ENCODE data around the gene TATDN2.

TATDN2 gene

GRCh38 chr3:10317311-10317960 is 69.2 kb downstream of the TATDN2 start:
- Histone ChIP-seq H3K36me3 (replicated peaks in 1 of 2; ENCODE audit: control insufficient read depth in 2 of 2, insufficient read depth in 2 of 2, low read length in 2 of 2) (peaks cover 42 to 70% of the 10 kb centered on the region in 2 donors), H3K14ac (ENCODE audit: low read length) (no peak overlapping the region), H4K91ac (ENCODE audit: low read depth, low read length, poor library complexity) (no peak overlapping the region), H3K4ac (ENCODE audit: low read length) (no peak overlapping the region), H2AFZ (ENCODE audit: low read length) (no peak overlapping the region), H3K4me1 (ENCODE audit: control insufficient read depth in 2 of 2, insufficient read depth in 1 of 2, low read depth in 1 of 2, low read length in 2 of 2) (peaks cover 3 to 8% of the 10 kb centered on the region in 2 donors), H3K9me3 (replicated peaks in 1 of 2; ENCODE audit: control insufficient read depth in 2 of 2, insufficient read depth in 1 of 2, low read depth in 1 of 2, low read length in 2 of 2) (no peaks in the 10 kb centered on the region), H3K27me3 (ENCODE audit: control insufficient read depth in 3 of 3, insufficient read depth in 3 of 3, low read depth in 1 of 3, low read length in 3 of 3) (no peaks in the 10 kb centered on the region), H3K23ac (ENCODE audit: low read depth, low read length, poor library complexity) (no peak overlapping the region), H2BK120ac (ENCODE audit: low read depth, low read length) (no peak overlapping the region), H2BK15ac (ENCODE audit: low read length) (no peak overlapping the region), H3K27ac (replicated peaks; ENCODE audit: low read length) (no peak overlapping the region), H3K79me1 (ENCODE audit: low read depth, low read length) (peaks cover 4% of the 10 kb centered on the region), H3K18ac (ENCODE audit: low read length) (no peak overlapping the region), H4K8ac (ENCODE audit: low read depth, low read length) (no peak overlapping the region), H3K4me2 (ENCODE audit: insufficient read depth, low read length, poor library complexity, severe bottlenecking) (no peak overlapping the region), H3K9ac (ENCODE audit: low read depth, low read length, poor library complexity) (no peak overlapping the region), H2AK5ac (ENCODE audit: low read depth, low read length) (no peak overlapping the region), H2BK12ac (ENCODE audit: low read length) (no peak overlapping the region), H2BK5ac (ENCODE audit: low read length) (no peak overlapping the region), H3K4me3 (ENCODE audit: low read length in 2 of 2) (no peak overlapping the region)
- DNase-seq (ENCODE audit: low spot score) = no peak
- no CpG with 5 or more reads among the region's 4 CpGs for whole genome bisulfite sequencing, 2 donors (ENCODE audit: extremely low coverage in 2 of 2, insufficient read length in 2 of 2, insufficient replicate concordance in 1 of 2)

- no peak overlapping the region for H2BK120ac ChIP-seq (ENCODE audit: low read depth, low read length)
- H4K91ac ChIP-seq (ENCODE audit: low read depth, low read length, poor library complexity) = no peak overlapping the region
- no peak overlapping the region for H3K4me3 ChIP-seq (ENCODE audit: low read length in 2 of 2)
- DNase-seq (ENCODE audit: low spot score) = no peak
- H3K4me2 ChIP-seq (ENCODE audit: insufficient read depth, low read length, poor library complexity, severe bottlenecking) = no peak overlapping the region
- H3K9me3 ChIP-seq (replicated peaks in 1 of 2; ENCODE audit: control insufficient read depth in 2 of 2, insufficient read depth in 1 of 2, low read depth in 1 of 2, low read length in 2 of 2) = no peaks in the 10 kb centered on the region
- H3K18ac ChIP-seq (ENCODE audit: low read length) = no peak overlapping the region
- H2AFZ ChIP-seq (ENCODE audit: low read length) = no peak overlapping the region
- no peak overlapping the region for H2BK15ac ChIP-seq (ENCODE audit: low read length)
- H3K27me3 ChIP-seq (ENCODE audit: control insufficient read depth in 3 of 3, insufficient read depth in 3 of 3, low read depth in 1 of 3, low read length in 3 of 3) = no peaks in the 10 kb centered on the region
- H2BK12ac ChIP-seq (ENCODE audit: low read length) = no peak overlapping the region
- H3K23ac ChIP-seq (ENCODE audit: low read depth, low read length, poor library complexity) = no peak overlapping the region
- peaks cover 37 to 65% of the 10 kb centered on the region in 2 donors for H3K36me3 ChIP-seq (replicated peaks in 1 of 2; ENCODE audit: control insufficient read depth in 2 of 2, insufficient read depth in 2 of 2, low read length in 2 of 2)
- no peak overlapping the region for H3K9ac ChIP-seq (ENCODE audit: low read depth, low read length, poor library complexity)
- H4K8ac ChIP-seq (ENCODE audit: low read depth, low read length) = no peak overlapping the region
- no peak overlapping the region for H2AK5ac ChIP-seq (ENCODE audit: low read depth, low read length)
- no CpG with 5 or more reads among the region's 3 CpGs for WGBS, 2 donors (ENCODE audit: extremely low coverage in 2 of 2, insufficient read length in 2 of 2, insufficient replicate concordance in 1 of 2)
- no peak overlapping the region for H3K14ac ChIP-seq (ENCODE audit: low read length)
- no peak overlapping the region for H3K4ac ChIP-seq (ENCODE audit: low read length)
- peaks cover 4% of the 10 kb centered on the region for H3K79me1 ChIP-seq (ENCODE audit: low read depth, low read length)
- no peak overlapping the region for H2BK5ac ChIP-seq (ENCODE audit: low read length)
- H3K27ac ChIP-seq (replicated peaks; ENCODE audit: low read length) = no peak overlapping the region
- peaks cover 3 to 8% of the 10 kb centered on the region in 2 donors for H3K4me1 ChIP-seq (ENCODE audit: control insufficient read depth in 2 of 2, insufficient read depth in 1 of 2, low read depth in 1 of 2, low read length in 2 of 2)
Measured at GRCh38 chr3:10317961-10318350, 69.7 kb downstream of the TATDN2 start.

- no peak overlapping the region for H3K18ac ChIP-seq (ENCODE audit: low read length)
- H3K27ac ChIP-seq (replicated peaks; ENCODE audit: low read length) = no peak overlapping the region
- no peak overlapping the region for H3K14ac ChIP-seq (ENCODE audit: low read length)
- no peaks in the 10 kb centered on the region for H3K9me3 ChIP-seq (replicated peaks in 1 of 2; ENCODE audit: control insufficient read depth in 2 of 2, insufficient read depth in 1 of 2, low read depth in 1 of 2, low read length in 2 of 2)
- H2BK5ac ChIP-seq (ENCODE audit: low read length) = no peak overlapping the region
- H3K4me1 ChIP-seq (ENCODE audit: control insufficient read depth in 2 of 2, insufficient read depth in 1 of 2, low read depth in 1 of 2, low read length in 2 of 2) = peaks cover 3 to 8% of the 10 kb centered on the region in 2 donors
- H3K23ac ChIP-seq (ENCODE audit: low read depth, low read length, poor library complexity) = no peak overlapping the region
- H3K4me3 ChIP-seq (ENCODE audit: low read length in 2 of 2) = peak overlapping the region in 1 of 2 donors; percentile 99
- no peak overlapping the region for H2AK5ac ChIP-seq (ENCODE audit: low read depth, low read length)
- DNase-seq (ENCODE audit: low spot score) = no peak
- H3K79me1 ChIP-seq (ENCODE audit: low read depth, low read length) = peaks cover 4% of the 10 kb centered on the region
- no peak overlapping the region for H3K4ac ChIP-seq (ENCODE audit: low read length)
- no peak overlapping the region for H2BK15ac ChIP-seq (ENCODE audit: low read length)
- no peak overlapping the region for H3K9ac ChIP-seq (ENCODE audit: low read depth, low read length, poor library complexity)
- peaks cover 30 to 52% of the 10 kb centered on the region in 2 donors for H3K36me3 ChIP-seq (replicated peaks in 1 of 2; ENCODE audit: control insufficient read depth in 2 of 2, insufficient read depth in 2 of 2, low read length in 2 of 2)
- no peak overlapping the region for H3K4me2 ChIP-seq (ENCODE audit: insufficient read depth, low read length, poor library complexity, severe bottlenecking)
- no peak overlapping the region for H2BK12ac ChIP-seq (ENCODE audit: low read length)
- H2AFZ ChIP-seq (ENCODE audit: low read length) = no peak overlapping the region
- no peak overlapping the region for H2BK120ac ChIP-seq (ENCODE audit: low read depth, low read length)
- WGBS, 2 donors (ENCODE audit: extremely low coverage in 2 of 2, insufficient read length in 2 of 2, insufficient replicate concordance in 1 of 2) = no CpG with 5 or more reads among the region's 6 CpGs
- H4K91ac ChIP-seq (ENCODE audit: low read depth, low read length, poor library complexity) = no peak overlapping the region
- peaks cover 0 to 4% (median 0%) of the 10 kb centered on the region in 3 experiments for H3K27me3 ChIP-seq (ENCODE audit: control insufficient read depth in 3 of 3, insufficient read depth in 3 of 3, low read depth in 1 of 3, low read length in 3 of 3)
- H4K8ac ChIP-seq (ENCODE audit: low read depth, low read length) = no peak overlapping the region
Measured at GRCh38 chr3:10319251-10319650, 71.0 kb downstream of the TATDN2 start.

GRCh38 chr3:10319804-10320203 is 71.5 kb downstream of the TATDN2 start:
- H2BK12ac ChIP-seq (ENCODE audit: low read length) = no peak overlapping the region
- no peak overlapping the region for H3K14ac ChIP-seq (ENCODE audit: low read length)
- no peaks in the 10 kb centered on the region for H3K9me3 ChIP-seq (replicated peaks in 1 of 2; ENCODE audit: control insufficient read depth in 2 of 2, insufficient read depth in 1 of 2, low read depth in 1 of 2, low read length in 2 of 2)
- no peak overlapping the region for H3K4ac ChIP-seq (ENCODE audit: low read length)
- H2AK5ac ChIP-seq (ENCODE audit: low read depth, low read length) = no peak overlapping the region
- H2BK15ac ChIP-seq (ENCODE audit: low read length) = no peak overlapping the region
- H3K27ac ChIP-seq (replicated peaks; ENCODE audit: low read length) = no peak overlapping the region
- H4K8ac ChIP-seq (ENCODE audit: low read depth, low read length) = no peak overlapping the region
- H3K18ac ChIP-seq (ENCODE audit: low read length) = no peak overlapping the region
- H3K23ac ChIP-seq (ENCODE audit: low read depth, low read length, poor library complexity) = no peak overlapping the region
- WGBS, 2 donors (ENCODE audit: extremely low coverage in 2 of 2, insufficient read length in 2 of 2, insufficient replicate concordance in 1 of 2) = no CpG with 5 or more reads among the region's 3 CpGs
- H3K4me1 ChIP-seq (ENCODE audit: control insufficient read depth in 2 of 2, insufficient read depth in 1 of 2, low read depth in 1 of 2, low read length in 2 of 2) = peaks cover 3 to 8% of the 10 kb centered on the region in 2 donors
- peak overlapping the region; percentile 81 for H3K4me2 ChIP-seq (ENCODE audit: insufficient read depth, low read length, poor library complexity, severe bottlenecking)
- H4K91ac ChIP-seq (ENCODE audit: low read depth, low read length, poor library complexity) = no peak overlapping the region
- no peak overlapping the region for H3K9ac ChIP-seq (ENCODE audit: low read depth, low read length, poor library complexity)
- no peak overlapping the region for H2BK120ac ChIP-seq (ENCODE audit: low read depth, low read length)
- no peak overlapping the region for H2BK5ac ChIP-seq (ENCODE audit: low read length)
- peaks cover 26 to 46% of the 10 kb centered on the region in 2 donors for H3K36me3 ChIP-seq (replicated peaks in 1 of 2; ENCODE audit: control insufficient read depth in 2 of 2, insufficient read depth in 2 of 2, low read length in 2 of 2)
- no peak for DNase-seq (ENCODE audit: low spot score)
- peaks cover 4% of the 10 kb centered on the region for H3K79me1 ChIP-seq (ENCODE audit: low read depth, low read length)
- H3K4me3 ChIP-seq (ENCODE audit: low read length in 2 of 2) = peak overlapping the region; percentile 91 to 99
- peaks cover 0 to 9% (median 0%) of the 10 kb centered on the region in 3 experiments for H3K27me3 ChIP-seq (ENCODE audit: control insufficient read depth in 3 of 3, insufficient read depth in 3 of 3, low read depth in 1 of 3, low read length in 3 of 3)
- no peak overlapping the region for H2AFZ ChIP-seq (ENCODE audit: low read length)

Data from neuronal stem cell (in vitro differentiated cells).